ENCODE results near the gene PIANP.

PIANP gene

DNA sequence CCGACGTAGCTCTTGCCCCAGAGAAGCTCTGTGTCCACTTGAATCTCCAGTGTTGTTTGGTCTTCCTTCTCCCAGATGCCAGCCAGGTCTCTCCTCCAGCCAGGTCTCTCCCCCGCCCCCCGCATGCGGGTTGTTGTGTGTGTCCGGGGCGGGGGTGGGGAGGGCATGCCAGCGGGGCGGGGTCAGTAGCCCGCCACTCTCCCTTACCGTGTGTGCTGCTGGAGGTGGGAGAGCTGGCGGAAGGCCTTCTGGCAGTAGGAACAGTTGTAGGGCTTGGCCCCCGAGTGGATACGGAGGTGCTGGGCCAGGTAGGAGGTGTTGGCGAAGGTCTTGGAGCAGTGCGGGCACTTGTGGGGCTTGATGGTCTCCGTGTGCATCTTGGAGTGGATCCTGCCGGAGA is 28.5 kb downstream of the PIANP start:
- no peak for DNase-seq (ENCODE audit: low read depth in 2 of 2)

DNA sequence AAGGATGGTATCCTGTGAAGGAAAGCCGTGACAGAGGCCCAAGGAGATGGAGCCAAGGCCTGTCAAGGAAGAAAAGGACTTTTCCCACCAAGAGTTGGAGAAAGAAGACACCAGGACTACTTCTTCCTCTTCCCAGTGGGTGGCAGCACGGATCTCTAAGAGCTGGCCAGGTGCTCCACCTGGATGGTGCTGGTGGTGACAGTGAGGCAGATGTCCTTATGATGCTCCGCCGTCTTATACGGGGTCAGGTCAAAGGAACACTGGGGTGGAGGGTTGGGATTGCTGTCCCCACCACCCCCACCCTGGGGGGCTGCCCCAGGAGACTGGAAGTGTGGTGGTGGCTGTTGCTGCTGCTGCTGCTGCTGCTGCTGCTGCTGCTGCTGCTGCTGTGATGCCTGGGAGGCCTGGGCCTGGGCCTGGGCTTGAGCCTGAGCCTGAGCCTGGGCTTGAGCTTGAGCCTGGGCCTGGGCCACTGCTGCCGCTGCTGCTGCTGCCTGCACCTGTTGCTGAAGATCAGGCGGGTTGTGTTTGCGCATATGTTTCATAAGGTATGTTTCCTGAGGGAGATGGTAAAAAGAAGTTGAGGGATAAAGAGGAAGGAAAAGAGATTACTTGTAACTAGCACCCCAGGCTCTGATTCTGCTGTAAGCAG is 32.9 kb downstream of the PIANP start:
- no peak for DNase-seq (ENCODE audit: low read depth in 2 of 2)

GRCh38 chr12:6666211-6666610 is 34.4 kb downstream of the PIANP start:
- no peak for DNase-seq (ENCODE audit: low read depth in 2 of 2)

DNA sequence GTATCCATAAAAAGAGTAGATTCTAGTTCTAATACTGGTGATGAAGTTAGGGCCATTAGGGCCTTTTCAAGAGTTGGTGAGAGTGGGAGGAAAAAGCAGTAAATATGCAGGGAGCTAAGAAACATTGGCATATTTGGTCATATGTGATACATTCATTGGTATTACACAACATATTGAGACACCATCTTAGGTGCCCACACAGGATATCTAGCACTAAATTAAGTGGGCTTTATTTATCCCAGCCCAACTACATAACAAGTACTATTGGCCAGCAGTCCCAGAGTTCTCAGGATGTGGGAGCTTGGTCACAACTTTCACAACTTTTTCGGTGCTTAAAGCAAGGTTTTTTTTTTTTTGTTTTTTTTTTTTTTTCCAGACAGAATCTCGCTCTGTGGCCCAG is 35.7 kb downstream of the PIANP start:
- DNase-seq (ENCODE audit: low read depth in 2 of 2), result no peak

DNA sequence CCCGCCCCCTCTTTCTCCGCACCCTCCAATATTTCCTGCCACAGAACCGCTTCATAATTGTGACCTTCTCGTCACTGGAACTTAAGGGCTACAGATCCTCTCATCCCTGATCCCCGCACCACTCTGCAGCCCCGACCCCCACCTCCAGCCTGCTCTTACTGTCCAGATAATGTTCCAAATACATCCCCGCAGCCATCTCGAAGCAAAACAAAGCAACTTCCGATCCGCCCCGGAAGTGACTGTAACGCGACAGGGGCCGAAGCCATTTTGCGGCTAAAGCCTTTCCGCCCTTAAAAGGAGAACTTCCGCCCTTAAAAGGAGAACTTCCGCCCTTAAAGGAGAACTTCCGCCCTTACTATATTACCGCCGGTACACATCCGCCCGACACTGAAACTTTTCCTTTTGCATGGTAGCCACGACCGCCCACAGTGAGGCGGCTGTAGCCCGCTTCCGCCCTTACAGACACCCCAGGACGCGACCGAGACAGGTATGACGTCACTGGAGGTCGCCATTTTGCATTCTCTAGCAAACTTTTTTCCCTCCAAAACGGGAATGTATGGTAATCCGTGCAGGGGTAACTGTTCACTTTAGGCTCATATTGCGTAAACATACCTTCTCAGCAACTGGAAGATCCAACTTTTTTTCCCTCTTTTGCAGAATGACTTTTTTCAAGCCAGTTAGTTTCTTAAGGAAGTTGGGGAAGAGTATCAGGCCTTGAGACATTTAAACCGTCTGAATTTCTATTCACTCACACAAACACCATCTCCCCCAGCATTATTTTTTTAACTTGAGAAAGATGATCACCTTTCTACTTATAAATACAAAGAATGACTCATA is 37.5 kb downstream of the PIANP start, which contains the start of gene ING4:
Gene ING4, minus strand, starts transcription at position 214 of the 837 bp plus-strand sequence. Its CDS starts 18 bp downstream, at position 196.
- peak; percentile 99 to 100 for DNase-seq (ENCODE audit: low read depth in 2 of 2)

- DNase-seq (ENCODE audit: low read depth in 2 of 2), result no peak
Measured at GRCh38 chr12:6662602-6662905, 38.1 kb downstream of the PIANP start.

DNA sequence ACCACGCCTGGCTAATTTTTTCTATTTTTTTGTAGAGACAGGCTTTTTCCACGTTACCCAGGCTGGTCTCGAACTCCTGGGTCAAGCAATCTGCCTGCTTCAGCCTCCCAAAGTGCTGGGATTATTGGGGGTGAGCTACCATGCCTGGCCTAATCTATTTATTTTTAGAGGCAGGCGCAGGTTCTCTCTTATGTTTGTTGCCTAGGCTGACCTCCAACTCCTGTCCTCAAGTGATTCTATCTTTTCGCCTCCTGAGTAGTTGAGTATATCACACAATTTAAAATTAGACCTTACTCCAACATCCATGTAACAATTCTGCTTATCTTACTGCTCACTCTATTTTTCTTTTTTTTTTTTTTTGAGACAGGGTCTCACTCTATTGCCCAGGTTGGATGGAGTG is 46.6 kb downstream of the PIANP start:
- no peak for DNase-seq (ENCODE audit: low read depth in 2 of 2)

DNA sequence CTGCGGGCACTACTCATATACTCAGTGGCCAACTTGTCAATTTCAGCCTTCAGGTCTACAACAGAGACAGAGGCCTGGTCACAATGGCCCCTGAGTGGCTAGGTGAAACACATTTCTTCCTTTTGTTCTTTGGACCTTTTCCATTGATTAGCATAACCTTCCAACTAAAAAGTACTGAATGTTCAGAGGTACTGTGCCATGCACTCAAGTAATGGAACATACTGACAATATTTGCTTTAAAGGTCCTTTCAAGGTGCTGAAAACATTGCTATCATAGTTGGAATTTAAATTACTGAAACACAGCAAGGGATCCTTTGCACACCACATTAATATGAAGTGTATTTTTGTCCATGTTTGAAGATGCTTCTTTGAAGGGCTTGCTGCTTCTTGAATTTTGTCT is 47.3 kb downstream of the PIANP start:
- no peak for DNase-seq (ENCODE audit: low read depth in 2 of 2)

DNA sequence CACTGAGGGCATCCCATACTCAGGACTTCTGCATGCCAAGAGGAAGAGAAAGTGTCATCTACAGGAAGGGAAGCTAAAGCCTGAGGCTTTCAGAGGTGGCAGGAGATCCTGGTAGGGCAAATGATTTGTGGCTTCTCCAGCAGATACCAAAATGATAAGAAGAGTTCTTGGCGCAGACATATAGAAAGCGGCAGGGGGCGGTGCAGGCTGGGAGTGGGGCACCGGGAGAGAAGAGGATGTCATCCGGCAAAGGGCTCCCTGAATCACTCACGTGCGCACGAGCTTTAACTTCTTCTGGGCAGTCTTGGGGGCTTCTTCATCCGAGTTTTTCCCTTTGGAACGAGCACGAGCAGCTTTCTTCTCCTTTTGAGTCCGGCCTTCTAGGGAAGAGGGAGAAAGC is 48.2 kb downstream of the PIANP start:
- no peak for DNase-seq (ENCODE audit: low read depth in 2 of 2)

- DNase-seq (ENCODE audit: low read depth in 2 of 2), result no peak
Measured at GRCh38 chr12:6650832-6651231, 49.8 kb downstream of the PIANP start.

DNA sequence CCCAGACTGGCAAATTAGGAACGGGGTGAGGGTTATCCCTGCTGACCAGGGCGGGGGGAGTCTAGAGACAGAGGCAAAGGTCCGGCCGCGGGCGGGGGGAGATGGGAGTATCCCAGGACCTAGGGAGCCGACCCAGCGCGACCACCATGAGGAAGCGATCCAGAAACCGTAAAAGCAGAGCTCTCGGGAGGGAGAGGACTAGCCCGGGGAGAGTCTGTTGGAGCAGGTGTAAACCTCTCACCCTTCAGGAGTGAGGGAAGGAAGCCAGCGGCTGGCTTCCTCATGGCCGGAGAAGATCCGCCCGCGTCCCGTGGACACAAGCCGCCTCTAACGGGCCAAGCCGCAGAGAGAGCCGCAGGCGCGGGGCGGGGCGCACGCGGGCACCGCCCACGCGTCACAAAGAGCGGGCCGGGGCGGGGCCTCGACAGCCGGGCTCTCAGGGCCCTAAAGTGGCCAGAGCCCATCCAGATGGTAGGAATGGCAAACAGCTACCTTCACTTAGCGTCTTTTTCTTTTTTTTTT is 53.5 kb downstream of the PIANP start, which contains the start of gene ACRBP:
Gene ACRBP, minus strand, starts transcription at position 350 of the 522 bp plus-strand sequence. Its CDS starts 66 bp downstream, at position 284.
- no peak for DNase-seq (ENCODE audit: low read depth in 2 of 2)

- no peak for DNase-seq (ENCODE audit: low read depth in 2 of 2)
Measured at GRCh38 chr12:6646276-6647082, 54.1 kb downstream of the PIANP start.

GRCh38 chr12:6644903-6645302 is 55.7 kb downstream of the PIANP start:
- no peak for DNase-seq (ENCODE audit: low read depth in 2 of 2)

DNA sequence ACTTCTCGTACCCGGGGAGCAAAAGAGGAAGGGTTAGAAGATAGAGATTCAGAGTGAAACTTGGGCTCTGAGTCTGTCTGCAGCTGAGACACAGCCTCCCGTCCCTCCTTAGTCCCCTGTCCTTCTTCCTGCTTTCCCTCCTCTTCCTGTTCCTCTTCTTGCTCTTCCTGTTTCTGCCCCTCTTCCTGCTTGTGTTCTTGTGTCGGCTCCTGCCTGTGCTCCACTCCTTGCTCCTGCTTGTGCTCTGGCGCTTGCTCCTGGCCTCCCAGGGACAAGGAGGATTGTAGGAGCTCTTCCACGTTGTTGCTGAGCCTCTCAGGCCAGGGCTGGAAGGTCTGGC is 56.4 kb downstream of the PIANP start:
- no peak for DNase-seq (ENCODE audit: low read depth in 2 of 2)
